Tibial artery (tissue), 4 donors: ENCODE data around the gene B3GALT6.

Experiments
- DNase-seq, 2 donors: peaks; one replicate each; pipeline ENCODE4 v3.0.0-alpha.2; 2019
- H3K27ac ChIP-seq, 2 donors: fragments of 200-600 bp; sonication (generic) in 1 of 2; 1 replicate in 1 of 2; 2 replicates in 1 of 2; pipeline ENCODE4 v1.5.1; 2018 to 2019; ENCODE audit warnings: mild to moderate bottlenecking in 1 of 2
- H3K27me3 ChIP-seq, 2 donors: fragments of 200-600 bp; sonication (generic) in 1 of 2; one replicate each; pipeline versions ENCODE4 v1.5.1 to v1.6.0; 2016 to 2019
- H3K36me3 ChIP-seq, 3 donors: fragments of 200-600 bp; sonication (generic) in 2 of 3; one replicate each; pipeline ENCODE4 v1.5.1; 2016 to 2019; ENCODE audit warnings: mild to moderate bottlenecking in 2 of 3
- H3K4me1 ChIP-seq, 4 donors: fragments of 200-600 bp; sonication (generic) in 2 of 4; 1 replicate in 3 of 4; 2 replicates in 1 of 4; pipeline ENCODE4 v1.5.1; 2016 to 2019
- H3K4me3 ChIP-seq, 2 donors: fragments of 200-600 bp; sonication (generic) in 1 of 2; 1 replicate in 1 of 2; 2 replicates in 1 of 2; pipeline ENCODE4 v1.5.1; 2018 to 2019; ENCODE audit warnings: mild to moderate bottlenecking in 2 of 2
- H3K9me3 ChIP-seq, 3 donors: fragments of 200-600 bp; sonication (generic) in 1 of 3; one replicate each; pipeline ENCODE4 v1.5.1; 2016 to 2019
- intact Hi-C: fragments of 100-400 bp; cut with DNase I; formaldehyde crosslinking; loops from one replicate; pipeline ENCODE4 v1.15.0; 2023; ENCODE audit warnings: low total_unique reads
- TF ChIP-seq, protein P1 (sequence below), 2 experiments: fragments of 200-600 bp in 1 of 2; fragments of 450-650 bp in 1 of 2; IDR thresholded peaks; one replicate each; pipeline ENCODE4 v1.5.1; 2017 to 2019; ENCODE audit warnings: antibody characterized with exemption in 2 of 2, mild to moderate bottlenecking in 1 of 2, moderate library complexity in 1 of 2

The B3GALT6 gene

DNA sequence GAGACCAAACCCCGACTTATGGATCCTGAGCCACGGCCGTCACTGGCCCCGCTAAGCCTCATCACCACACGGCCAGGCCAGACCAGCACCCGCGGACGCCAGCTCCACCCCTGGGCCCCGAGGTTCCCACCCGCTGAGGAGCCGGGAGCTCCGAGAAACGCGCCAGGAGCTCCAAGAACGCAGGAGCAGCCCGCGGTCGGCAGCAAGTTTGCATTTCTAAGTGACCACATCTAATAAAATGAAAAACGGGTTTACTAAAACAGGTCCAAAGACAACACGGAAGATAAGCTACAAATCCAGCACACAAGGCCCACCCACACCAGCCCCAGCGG is 22.6 kb downstream of the B3GALT6 start:
- H3K27me3 ChIP-seq: no peaks in the 10 kb centered on the region
- no peak for DNase-seq
- H3K27ac ChIP-seq: no peak overlapping the region
- peaks cover 37 to 82% (median 64%) of the 10 kb centered on the region in 3 donors for H3K36me3 ChIP-seq
- TF ChIP-seq, protein P1, sequence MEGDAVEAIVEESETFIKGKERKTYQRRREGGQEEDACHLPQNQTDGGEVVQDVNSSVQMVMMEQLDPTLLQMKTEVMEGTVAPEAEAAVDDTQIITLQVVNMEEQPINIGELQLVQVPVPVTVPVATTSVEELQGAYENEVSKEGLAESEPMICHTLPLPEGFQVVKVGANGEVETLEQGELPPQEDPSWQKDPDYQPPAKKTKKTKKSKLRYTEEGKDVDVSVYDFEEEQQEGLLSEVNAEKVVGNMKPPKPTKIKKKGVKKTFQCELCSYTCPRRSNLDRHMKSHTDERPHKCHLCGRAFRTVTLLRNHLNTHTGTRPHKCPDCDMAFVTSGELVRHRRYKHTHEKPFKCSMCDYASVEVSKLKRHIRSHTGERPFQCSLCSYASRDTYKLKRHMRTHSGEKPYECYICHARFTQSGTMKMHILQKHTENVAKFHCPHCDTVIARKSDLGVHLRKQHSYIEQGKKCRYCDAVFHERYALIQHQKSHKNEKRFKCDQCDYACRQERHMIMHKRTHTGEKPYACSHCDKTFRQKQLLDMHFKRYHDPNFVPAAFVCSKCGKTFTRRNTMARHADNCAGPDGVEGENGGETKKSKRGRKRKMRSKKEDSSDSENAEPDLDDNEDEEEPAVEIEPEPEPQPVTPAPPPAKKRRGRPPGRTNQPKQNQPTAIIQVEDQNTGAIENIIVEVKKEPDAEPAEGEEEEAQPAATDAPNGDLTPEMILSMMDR (IDR thresholded peaks at IDR 0.05): no peak
- no peak overlapping the region for H3K4me3 ChIP-seq
- no peaks in the 10 kb centered on the region for H3K9me3 ChIP-seq
- no peaks in the 10 kb centered on the region for H3K4me1 ChIP-seq
- intact Hi-C loops: no loop called here

DNA sequence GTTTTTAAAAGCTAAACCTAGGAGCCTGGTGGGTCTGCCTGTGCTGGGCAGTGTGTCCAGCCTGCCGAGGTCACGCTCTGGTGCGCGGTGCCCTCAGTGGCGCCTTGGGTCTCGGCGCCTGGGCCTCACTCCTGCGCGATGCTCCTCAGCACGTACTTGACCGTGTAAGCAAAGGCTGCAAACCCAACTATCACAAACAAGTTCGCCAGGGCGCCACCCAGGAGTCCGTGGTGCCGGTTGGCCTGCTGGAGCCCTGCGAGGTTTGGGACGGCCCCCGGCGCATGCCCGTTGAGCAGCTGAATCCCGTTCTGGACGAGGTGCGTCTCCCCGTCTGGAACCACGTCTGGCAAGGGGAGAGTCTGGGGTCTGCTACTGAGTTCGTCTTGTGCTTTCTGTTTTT is 23.0 kb downstream of the B3GALT6 start:
- TF ChIP-seq, protein P1 (IDR thresholded peaks at IDR 0.05): no peak
- DNase-seq: no peak
- no peak overlapping the region for H3K4me3 ChIP-seq
- H3K27me3 ChIP-seq: no peaks in the 10 kb centered on the region
- H3K9me3 ChIP-seq: no peaks in the 10 kb centered on the region
- H3K27ac ChIP-seq: no peak overlapping the region
- intact Hi-C loops: no loop called here
- H3K36me3 ChIP-seq: peaks cover 39 to 86% (median 67%) of the 10 kb centered on the region in 3 donors
- no peaks in the 10 kb centered on the region for H3K4me1 ChIP-seq

GRCh38 chr1:1255611-1256010 is 23.6 kb downstream of the B3GALT6 start:
- TF ChIP-seq, protein P1 (IDR thresholded peaks at IDR 0.05): no peak
- intact Hi-C loops: no loop called here
- no peak for DNase-seq
- Histone ChIP-seq H3K4me1 (no peaks in the 10 kb centered on the region), H3K9me3 (no peaks in the 10 kb centered on the region), H3K27ac (no peak overlapping the region), H3K27me3 (no peaks in the 10 kb centered on the region), H3K4me3 (no peak overlapping the region), H3K36me3 (peaks cover 44 to 90% (median 70%) of the 10 kb centered on the region in 3 donors)

GRCh38 chr1:1256956-1257871 is 25.2 kb downstream of the B3GALT6 start:
- no peak for DNase-seq
- no peaks in the 10 kb centered on the region for H3K9me3 ChIP-seq
- no peaks in the 10 kb centered on the region for H3K27me3 ChIP-seq
- TF ChIP-seq, protein P1 (IDR thresholded peaks at IDR 0.05): no peak
- H3K4me3 ChIP-seq: no peak overlapping the region
- peaks cover 58 to 90% (median 81%) of the 10 kb centered on the region in 3 donors for H3K36me3 ChIP-seq
- H3K27ac ChIP-seq: no peak overlapping the region
- no peaks in the 10 kb centered on the region for H3K4me1 ChIP-seq
- intact Hi-C loops: no loop called here

GRCh38 chr1:1259119-1259488 is 27.1 kb downstream of the B3GALT6 start:
- intact Hi-C loops: no loop called here
- H3K36me3 ChIP-seq: peaks cover 70 to 90% (median 86%) of the 10 kb centered on the region in 3 donors
- no peak for DNase-seq
- no peaks in the 10 kb centered on the region for H3K9me3 ChIP-seq
- H3K27me3 ChIP-seq: no peaks in the 10 kb centered on the region
- H3K4me1 ChIP-seq: no peaks in the 10 kb centered on the region
- H3K27ac ChIP-seq: no peak overlapping the region
- no peak overlapping the region for H3K4me3 ChIP-seq
- TF ChIP-seq, protein P1 (IDR thresholded peaks at IDR 0.05): no peak
